Effector CD8-positive, alpha-beta T cell (primary cell): ENCODE data around the gene SSX4.
"Not testable (repeated sequence)": the region's sequence is repeated elsewhere in the genome, so short reads cannot be mapped to it uniquely, and the experiment has no call there.

Experiments
- DNase-seq: peaks from one replicate; lab custom pipeline; 2025; lab: John Stamatoyannopoulos, UW
- total RNA-seq, 4 experiments: gene quantifications; one replicate each; lab custom pipeline; 2026; lab: John Stamatoyannopoulos, UW

The SSX4 gene, protein sequence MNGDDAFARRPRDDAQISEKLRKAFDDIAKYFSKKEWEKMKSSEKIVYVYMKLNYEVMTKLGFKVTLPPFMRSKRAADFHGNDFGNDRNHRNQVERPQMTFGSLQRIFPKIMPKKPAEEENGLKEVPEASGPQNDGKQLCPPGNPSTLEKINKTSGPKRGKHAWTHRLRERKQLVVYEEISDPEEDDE
- total RNA-seq = 0 reads per million in 4 experiments

DNA sequence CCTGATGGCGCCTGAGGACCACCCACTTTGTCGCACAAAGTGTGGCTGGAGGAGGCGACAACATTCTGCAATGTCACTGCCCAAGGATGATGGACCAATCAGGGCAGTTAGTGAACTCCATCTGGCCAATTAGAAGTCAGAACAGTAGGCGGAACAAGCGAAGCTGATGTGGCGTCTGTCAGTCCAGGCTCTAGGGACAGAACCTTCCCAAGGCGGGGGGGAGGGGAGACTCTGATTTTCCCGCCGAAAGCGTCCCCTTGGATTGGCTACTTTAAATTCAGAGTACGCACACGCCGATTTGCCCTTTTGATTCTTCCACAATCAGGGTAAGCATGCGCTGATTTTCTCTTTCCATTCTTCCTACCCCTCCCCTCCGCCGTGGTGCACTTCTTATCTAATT, at the start of gene SSX4:
Gene SSX4 (plus strand): TSS at position 301 of the 400 bp plus-strand sequence. CDS start 515 bp downstream, outside the sequence.
- DNase-seq = not testable (repeated sequence)

GRCh38 chrX:48346059-48346458, 37.3 kb upstream of the SSX4 start:
- not testable (repeated sequence) for DNase-seq

DNA sequence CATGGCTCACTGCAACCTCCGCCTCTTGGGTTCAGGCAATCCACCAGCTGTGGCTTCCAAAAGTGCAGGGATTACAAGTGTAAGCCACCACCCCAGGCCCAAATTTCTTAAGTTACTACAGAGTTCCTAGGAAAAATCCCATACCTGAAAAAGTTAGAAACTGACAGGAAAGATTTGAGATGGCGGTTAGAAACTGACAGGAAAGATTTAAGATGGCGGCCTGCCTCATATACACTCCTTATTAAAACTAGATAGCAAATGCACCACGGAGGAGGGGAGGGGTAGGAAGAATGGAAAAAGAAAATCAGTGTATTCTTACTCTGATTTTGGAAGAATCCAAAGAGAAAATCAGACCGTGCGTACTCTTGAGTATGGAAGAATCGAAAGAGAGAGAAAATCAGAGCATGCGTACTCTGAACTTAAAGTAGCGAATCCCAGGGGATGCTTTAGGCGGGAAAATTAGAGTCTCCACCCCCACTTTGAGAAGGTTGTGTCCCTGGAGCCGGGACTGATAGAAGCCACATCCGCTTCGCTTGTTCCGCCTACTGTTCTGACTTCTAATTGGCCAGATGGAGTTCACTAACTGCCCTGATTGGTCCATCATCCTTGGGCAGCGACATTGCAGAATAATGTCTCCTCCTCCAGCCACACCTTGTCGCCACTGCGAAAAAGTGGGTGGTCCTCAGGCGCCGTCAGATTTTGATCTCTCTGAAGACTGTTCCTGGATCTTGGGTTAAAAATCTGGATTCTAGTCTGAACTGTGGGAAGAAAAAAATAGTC, 26.8 kb upstream of the SSX4 start, which contains the start of gene SSX3:
Gene SSX3 (minus strand): TSS at position 389 of the 780 bp plus-strand sequence. CDS start 1,454 bp downstream, outside the sequence.
- not testable (repeated sequence) for DNase-seq

- DNase-seq = no peak
These were observed 25.7 kb upstream of the SSX4 start for GRCh38 chrX:48357681-48358080.

DNA sequence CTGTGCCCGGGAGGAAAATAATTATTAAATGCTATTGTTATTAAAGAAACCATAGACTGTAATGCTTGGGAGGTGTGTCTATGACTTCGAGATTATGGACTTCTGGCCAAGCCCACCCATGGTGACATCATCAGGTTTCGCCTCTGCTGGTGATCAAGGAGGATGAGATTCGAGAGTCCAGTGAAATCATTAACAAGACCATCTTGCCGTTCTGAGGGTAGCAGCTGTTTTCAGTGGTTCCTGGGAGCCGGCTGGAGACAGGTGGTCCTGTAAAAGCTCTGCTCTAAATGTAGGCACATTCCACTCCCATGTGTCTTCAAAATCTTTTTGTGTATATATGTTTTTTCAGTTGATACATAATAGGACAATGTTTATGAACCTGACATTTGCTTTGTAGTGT, 24.1 kb upstream of the SSX4 start:
- DNase-seq = not testable (repeated sequence)

- DNase-seq = not testable (repeated sequence)
These were observed 15.5 kb upstream of the SSX4 start for GRCh38 chrX:48367717-48368408.

DNA sequence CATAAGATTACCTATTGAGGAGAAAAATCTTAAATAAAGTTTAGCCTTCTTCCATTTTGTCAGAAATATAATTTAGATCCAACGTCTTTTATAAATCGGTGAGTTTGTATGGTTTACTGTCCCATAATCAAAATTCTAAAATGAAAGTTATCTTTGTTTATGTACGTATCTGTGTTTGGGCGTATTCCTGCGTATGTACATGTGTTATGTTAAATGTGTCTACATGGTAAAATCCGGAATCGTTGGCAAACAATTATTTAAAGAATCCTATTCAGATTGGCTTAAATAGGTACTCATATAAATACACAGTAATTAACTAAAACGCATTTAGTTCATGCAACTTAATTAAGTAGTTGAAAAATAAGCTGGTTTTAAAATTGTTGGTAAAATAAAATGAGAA, 12.9 kb upstream of the SSX4 start:
- not testable (repeated sequence) for DNase-seq

DNA sequence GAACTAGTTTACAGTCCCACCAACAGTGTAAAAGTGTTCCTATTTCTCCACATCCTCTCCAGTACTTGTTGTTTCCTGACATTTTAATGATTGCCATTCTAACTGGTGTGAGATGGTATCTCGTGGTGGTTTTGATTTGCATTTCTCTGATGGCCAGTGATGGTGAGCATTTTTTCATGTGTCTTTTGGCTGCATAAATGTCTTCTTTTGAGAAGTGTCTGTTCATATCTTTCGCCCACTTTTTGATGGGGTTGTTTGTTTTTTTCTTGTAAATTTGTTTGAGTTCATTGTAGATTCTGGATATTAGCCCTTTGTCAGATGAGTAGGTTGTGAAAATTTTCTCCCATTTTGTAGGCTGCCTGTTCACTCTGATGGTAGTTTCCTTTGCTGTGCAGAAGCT, 13.6 kb downstream of the SSX4 start:
- not testable (repeated sequence) for DNase-seq

DNA sequence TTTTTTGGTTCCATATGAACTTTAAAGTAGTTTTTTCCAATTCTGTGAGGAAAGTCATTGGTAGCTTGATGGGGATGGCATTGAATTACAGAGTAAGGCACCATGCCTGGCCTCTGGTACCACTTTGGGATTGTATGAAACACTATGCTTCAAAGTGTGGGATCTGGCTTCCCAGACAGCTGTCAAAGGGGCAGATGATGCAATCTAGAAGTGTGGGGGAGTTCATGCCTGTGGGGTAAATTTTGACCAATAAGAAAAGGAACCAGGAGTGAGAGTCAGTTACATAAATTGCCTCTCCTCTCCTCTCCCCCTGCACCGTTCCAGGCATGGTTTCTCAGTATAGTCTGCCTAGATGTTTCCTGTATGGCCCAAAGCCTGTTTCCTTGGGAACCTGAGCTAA, 14.5 kb downstream of the SSX4 start:
- DNase-seq = not testable (repeated sequence)

- DNase-seq = not testable (repeated sequence)
These were observed 28.5 kb downstream of the SSX4 start, which contains the start of gene SSX4B for GRCh38 chrX:48411860-48412259. SSX4B (minus strand) TSS chrX:48411960; CDS start chrX:48411372, 588 bp downstream.

GRCh38 chrX:48427027-48427716, 43.8 kb downstream of the SSX4 start:
- DNase-seq = not testable (repeated sequence)

DNA sequence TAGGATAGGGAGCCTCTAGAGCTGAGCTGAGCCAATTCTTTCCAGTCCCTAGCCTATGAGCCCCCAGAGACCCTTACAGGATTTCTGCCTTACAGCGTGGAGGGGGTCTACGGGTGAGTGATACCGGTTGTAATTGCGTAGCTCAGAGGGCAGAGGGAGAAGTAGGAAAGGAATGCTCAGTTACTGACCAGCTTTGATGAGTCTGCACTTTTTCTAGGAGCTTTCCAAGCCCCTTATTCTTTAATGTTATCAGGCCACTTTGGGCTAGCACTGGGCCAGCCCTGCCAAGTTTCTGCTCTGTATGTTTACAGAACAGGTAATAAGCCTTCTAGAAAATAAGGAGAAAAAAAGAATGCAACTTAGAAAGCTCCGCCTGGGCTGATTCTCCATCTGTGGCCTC, 46.3 kb downstream of the SSX4 start:
- not testable (repeated sequence) for DNase-seq

- DNase-seq = not testable (repeated sequence)
These were observed 46.8 kb downstream of the SSX4 start for GRCh38 chrX:48430166-48430565.

DNA sequence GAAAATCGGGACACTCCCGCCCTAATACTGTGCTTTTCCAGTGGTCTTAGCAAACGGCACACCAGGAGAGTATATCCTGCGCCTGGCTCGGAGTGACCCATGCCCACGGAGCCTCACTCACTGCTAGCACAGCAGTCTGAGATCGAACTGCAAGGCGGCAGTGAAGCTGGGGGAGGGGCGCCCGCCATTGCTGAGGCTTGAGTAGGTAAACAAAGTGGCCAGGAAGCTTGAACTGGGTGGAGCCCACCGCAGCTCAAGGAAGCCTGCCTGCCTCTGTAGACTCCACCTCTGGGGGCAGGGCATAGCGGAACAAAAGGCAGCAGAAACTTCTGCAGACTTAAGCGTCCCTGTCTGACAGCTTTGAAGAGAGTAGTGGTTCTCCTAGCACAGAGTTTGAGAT, 50.4 kb downstream of the SSX4 start:
- not testable (repeated sequence) for DNase-seq
